Measurements from ENCODE around the gene PLIN4.

Gene PLIN4

GRCh38 chr19:4455719-4456475, 62.4 kb downstream of the PLIN4 start:
- DNase-seq (ENCODE audit: low spot score), result no peak

- DNase-seq (ENCODE audit: low spot score), result no peak
Observed at GRCh38 chr19:4454747-4455718, 63.3 kb downstream of the PLIN4 start.

DNA sequence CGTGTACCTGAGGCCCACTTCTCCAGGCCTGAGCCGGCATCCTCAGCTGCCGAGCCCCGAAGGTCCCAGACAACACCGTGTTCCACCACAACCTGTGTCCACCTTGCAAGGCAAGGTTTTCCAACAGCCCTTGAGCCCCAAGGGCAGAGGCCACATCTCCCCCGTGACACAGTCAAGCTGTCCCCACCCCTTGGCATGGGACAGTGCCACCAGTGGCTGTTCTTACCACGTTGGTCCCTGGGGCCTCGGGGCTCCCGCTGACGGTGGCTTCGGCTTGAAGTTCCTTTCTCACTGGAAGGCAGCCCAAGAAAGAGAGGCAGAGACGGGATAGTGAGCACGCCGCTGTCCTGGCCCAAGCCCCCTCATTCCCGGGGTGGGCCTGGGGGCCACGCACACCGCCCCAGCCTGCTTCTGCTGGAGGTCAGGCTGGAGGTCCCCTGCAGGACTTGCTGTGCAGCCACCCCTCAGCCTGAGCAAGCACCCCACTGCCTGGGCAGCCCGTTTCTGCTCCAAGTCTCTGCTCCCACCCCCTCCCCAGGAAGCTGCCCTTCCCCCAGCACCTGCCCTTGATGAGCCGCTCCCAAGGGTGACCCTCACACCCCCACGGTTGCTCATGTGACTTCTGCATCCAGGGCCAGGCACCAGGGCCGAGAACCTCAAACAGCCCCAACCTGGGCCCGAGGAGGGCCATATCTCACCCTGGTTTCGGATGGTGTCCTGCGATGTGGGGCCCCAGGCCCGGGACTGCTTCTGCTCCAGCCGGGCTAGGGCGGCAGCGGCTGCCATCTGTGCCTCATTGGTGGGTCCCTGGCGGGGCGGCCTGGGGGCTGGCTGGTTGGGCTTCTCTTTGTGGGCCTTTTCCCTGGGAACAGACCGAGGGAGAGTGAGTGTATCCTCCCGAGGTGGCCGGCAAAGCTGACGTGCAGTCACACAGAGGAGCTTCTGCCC, 64.8 kb downstream of the PLIN4 start:
- DNase-seq (ENCODE audit: low spot score), result no peak

DNA sequence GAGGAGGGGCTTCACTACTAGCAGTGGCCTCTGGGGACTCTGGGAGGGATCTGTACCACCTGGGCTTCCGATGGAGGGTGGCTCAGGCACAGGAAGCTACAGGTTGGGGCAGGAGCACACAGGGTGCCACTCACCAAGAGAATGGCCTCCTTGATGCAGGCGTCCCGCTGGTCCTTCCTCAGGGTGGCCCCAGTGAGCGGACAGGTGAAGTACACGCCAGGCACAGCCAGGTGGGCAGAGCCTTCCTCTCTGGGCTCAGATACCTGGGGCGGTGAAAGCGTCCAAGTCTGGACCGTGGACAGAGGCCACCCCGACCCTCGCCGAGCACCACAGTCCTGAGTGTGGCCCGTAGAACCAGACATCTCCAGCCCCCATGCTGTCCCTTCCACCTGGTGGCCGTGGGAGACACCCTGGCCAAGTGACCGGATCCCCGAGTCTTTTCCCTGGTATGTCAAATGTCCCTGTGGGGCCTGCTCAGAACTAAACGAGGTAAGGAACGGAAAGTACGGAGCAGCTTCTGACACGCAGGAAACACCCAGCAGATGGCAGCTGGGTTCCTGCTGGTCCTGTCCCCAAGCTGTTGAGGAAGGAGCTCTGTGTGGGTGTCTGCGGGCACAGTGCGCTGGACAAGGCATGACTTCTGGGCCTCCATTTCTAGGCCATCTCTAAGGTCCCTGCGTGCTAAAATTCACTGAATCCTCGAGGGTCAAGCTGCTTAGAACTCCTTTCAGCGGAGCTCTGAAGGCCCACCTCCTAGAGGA, 65.9 kb downstream of the PLIN4 start:
- no peak for DNase-seq (ENCODE audit: low spot score)
